Renal pelvis (tissue), 4 donors: ENCODE results near the gene STT3B. TPM values are rescaled to one million over a fixed set of nuclear protein-coding genes. Genes with fewer than 3 reads are reported as not detected.

Experiments
- DNase-seq: peaks from one replicate; pipeline ENCODE4 v3.0.0-alpha.2; 2013
- polyA plus RNA-seq, 3 donors: library from polyadenylated mRNA; unstranded; fragments of 120-200 nt; gene quantifications; one replicate each; pipeline ENCODE4 v1.2.1, GENCODE V29; 2013; ENCODE audit not compliant: insufficient read length in 3 of 3

Gene STT3B
- polyA plus RNA-seq, 3 donors = 166 to 190 (median 172) TPM

GRCh38 chr3:31544634-31545033 lies 11.9 kb downstream of the STT3B start:
- no peak for DNase-seq

DNA sequence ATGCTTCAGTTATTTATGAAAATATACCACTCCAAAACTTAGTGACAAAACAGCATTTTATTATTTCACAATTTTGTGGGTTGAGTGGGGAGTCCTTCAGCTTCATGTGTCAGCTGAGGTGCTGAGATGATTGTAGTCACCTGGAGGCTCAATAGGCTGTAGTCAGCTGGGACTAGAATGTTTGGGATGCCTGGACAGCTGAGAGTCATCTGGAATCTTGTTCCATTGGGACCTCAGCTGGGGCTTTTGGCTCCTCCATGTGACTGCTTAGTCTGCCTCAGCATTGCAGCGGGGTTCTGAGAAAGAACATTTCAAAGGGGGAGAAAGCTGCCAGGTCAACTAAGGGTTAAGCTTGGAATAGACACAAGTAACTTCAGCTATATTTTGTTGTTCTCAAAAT lies 13.4 kb downstream of the STT3B start:
- no peak for DNase-seq

GRCh38 chr3:31546725-31547124 lies 14.0 kb downstream of the STT3B start:
- DNase-seq = no peak

DNA sequence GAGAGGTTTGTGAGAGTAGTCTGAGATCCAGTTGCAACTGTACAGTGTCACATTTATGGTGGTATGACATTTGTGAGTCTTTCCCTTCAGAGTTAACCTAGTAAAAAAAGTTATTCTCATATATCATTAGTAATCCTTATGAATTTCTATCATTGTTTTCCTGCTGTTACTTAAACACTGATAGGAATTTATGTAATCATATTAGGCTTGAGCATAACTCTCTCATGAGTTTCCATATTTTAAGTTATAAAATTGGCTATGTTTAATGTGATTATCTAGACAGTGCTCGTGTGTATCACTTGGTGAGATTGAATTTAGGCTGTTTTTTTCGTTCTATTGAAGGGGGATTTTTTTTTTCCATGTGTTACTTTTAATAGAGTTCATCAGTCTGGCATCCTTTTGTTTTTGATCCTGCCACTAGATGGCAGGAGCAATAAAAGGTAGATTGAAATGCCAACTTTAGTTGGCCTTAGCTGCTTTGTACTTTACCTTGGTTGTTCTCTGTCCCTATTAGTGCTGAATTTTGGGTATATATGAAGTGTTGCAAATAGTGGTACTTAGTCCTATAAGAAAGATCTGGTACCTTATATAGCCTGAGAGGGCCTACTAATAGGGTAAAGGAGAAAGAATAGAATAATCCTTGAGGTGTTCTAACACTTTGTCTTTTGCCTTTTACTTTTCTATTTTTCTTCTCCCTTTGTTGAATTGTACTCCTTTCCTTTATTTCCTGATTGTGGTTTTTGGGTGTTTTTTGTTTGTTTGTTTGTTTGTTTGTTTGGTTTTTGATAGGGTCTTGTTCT lies 17.9 kb downstream of the STT3B start:
- no peak for DNase-seq

GRCh38 chr3:31551646-31552045 lies 18.9 kb downstream of the STT3B start:
- DNase-seq = no peak

GRCh38 chr3:31552103-31552502 lies 19.4 kb downstream of the STT3B start:
- DNase-seq = no peak

GRCh38 chr3:31553258-31553657 lies 20.5 kb downstream of the STT3B start:
- DNase-seq = no peak

GRCh38 chr3:31555204-31555603 lies 22.5 kb downstream of the STT3B start:
- no peak for DNase-seq

- no peak for DNase-seq
Measured at GRCh38 chr3:31559872-31560534, 27.3 kb downstream of the STT3B start.

DNA sequence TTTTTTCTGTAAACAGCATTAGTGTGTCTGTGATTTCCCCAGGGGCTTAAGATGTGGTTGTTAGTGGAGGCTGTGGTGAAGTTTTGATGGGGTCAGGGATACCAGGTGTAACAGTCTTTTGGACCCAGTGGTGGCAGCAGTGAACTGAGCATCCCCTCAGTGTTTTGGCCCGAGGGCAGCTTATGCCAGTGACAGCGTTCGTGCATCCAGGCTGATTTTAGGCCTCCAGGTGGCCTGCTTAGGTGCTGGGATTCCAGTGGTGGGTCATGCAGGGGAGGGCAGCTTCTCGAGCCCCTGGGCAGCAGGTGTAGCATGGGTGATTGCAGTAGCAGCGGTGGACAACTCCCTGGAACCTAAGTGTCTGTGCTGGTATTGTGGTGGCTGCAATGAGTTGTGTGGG lies 29.2 kb downstream of the STT3B start:
- DNase-seq = no peak

DNA sequence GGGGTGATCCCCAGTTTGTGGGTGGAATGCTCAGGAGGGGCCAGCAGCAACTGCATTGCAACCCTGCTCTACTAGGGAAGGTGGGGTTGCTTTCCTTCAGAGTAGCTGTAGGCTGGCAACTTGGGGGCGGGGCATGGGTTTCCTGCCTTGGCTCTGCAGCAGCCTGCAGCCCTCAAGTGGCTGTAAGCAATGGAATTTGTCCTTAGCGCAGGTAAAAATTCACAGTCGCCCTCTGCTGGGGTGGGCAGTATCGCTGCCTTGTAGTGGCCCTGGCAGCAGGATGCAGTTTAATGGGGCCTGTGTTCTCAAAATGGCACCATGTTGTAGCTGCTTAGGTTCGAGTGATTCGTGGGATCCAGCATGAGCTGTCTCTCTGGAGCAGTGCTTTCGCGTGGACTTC lies 29.8 kb downstream of the STT3B start:
- DNase-seq = no peak

DNA sequence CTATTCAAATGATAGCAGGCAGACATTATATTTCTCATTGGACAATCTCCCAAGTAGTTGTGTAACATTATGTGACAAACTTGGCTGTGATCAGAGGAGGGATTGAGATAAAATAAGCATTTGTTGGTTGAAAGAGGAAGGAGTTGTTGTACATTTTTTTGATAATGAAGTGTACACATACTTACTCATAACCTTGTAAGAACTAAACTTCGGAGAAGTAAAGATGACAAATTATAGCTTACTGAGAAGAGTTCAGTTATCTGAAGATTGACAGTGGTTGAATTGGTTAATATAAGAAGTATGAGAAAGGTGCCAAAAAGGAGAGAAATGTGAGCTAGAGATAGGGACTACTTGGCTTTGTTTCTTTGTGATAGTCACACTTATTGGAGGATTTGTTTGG lies 32.6 kb downstream of the STT3B start:
- DNase-seq = no peak

DNA sequence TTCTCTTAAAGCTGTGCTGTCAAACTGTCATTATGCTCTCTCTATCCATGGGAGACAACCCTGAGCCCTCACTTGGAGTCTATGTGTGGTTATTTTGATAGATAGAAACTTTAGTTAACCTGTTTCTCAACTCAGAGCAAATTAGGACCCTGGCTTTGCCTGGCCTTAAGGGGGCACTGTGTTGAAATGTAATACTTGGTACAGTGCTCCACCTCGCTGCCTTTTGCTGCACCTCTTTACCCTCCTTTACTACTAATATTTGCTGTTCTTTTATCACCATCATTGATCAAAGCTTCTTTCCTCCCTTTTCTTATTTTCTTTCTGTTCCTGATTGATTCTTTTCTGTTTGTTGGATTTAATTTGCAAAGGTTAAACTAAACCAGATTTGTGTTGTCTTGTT lies 34.3 kb downstream of the STT3B start:
- DNase-seq = no peak

- no peak for DNase-seq
Measured at GRCh38 chr3:31568649-31569048, 35.9 kb downstream of the STT3B start.

- no peak for DNase-seq
Measured at GRCh38 chr3:31571325-31571724, 38.6 kb downstream of the STT3B start.

GRCh38 chr3:31572236-31573004 lies 39.7 kb downstream of the STT3B start:
- no peak for DNase-seq

DNA sequence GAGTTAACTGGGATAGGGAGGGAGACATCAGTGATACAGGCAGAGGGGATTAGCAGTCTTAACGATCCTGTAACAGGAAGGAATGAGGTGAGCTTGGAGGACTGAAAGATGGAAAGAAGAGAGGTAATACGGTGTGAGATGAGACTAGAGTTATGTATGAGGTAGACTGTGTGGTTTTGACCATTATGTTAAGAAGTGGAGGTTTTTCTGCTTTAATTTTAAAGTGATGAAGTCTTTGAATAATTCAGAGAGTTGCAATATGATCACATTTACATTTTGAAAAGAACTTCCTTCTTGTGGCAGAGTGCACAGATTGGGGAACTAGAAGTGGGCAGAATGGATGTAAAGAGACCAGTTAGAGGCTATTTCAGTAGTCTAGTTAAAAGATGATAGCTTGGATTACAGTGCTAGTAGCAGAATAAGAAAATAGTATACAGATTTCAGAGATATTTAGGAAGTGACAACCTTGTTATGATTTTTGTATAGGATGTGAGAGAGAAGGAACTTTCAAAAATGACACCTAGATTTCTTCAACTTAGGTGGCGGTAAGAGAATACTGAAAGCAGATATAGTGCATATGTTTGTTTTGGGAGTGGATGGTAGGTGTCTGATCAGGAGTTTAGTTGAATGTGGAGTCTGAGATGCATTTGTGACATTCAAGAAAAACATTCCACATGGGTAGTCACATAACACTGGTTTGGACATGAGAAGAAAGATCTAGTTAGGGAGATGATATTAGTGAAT lies 40.5 kb downstream of the STT3B start:
- no peak for DNase-seq

DNA sequence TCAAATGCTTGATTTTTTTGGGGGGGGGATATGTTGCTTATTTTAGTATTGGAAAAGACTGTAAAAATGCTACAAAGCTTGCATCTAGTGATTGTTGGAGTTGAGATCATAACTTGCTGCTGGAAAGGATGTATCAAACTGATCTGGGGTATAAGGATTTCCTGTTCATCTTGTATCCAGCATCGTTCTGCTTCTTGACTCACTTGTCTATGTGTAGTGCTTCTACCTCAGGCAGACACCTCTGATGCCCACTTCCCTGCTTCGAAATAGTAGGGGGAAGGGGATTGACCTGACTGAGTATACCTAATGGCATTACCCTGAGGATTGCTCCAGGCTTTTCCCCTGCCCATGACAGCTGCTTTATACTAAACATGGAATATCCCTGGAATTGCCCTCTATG lies 42.7 kb downstream of the STT3B start:
- DNase-seq = no peak

- DNase-seq = no peak
Measured at GRCh38 chr3:31576521-31576920, 43.8 kb downstream of the STT3B start.

DNA sequence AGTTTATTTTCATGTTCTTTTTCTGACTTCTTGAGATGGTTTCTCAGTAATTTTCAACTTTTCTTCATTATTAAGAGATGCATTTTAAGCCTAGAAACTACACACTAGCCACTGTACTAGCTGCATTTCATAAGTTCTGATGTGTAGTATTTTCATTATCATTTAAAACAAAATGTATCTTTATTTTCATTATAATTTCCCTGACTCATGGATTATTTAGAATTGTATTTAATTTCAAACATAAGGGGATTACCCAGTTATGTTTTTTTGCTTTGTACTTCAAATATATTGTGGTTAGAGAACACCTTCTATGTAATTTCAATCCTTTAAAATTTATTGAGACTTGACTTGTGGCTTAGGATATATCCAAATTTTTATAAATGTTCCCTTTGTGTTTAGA lies 44.5 kb downstream of the STT3B start:
- DNase-seq = no peak

DNA sequence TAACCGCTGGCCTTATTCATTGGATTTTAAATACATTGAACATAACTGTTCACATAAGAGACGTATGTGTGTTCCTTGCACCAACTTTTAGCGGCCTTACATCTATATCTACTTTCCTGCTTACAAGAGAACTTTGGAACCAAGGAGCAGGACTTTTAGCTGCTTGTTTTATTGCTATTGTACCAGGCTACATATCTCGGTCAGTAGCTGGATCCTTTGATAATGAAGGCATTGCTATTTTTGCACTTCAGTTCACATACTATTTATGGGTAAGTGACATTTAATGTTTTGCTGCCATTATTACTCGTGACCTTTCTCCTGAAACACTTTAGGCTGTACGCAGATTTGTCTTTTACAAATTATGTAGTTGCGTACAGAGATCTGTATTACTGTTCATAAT lies 47.1 kb downstream of the STT3B start:
- no peak for DNase-seq

- no peak for DNase-seq
Measured at GRCh38 chr3:31580645-31581044, 47.9 kb downstream of the STT3B start.
